AG04450 (cell line): ENCODE data around the gene PRSS12. TPM values are rescaled to one million over a fixed set of nuclear protein-coding genes. Genes with fewer than 3 reads are reported as not detected.

Experiments used
- CTCF ChIA-PET: fragments of 300-600, 350-600 bp; formaldehyde crosslinking; extraction: SDS; loops from one replicate; lab custom pipeline; 2022; ENCODE audit warnings: antibody characterized with exemption, inconsistent platforms; lab: Charles Lee
- POLR2A ChIA-PET: fragments of 350-600 bp; formaldehyde crosslinking; extraction: SDS; loops from one replicate; lab custom pipeline; 2021; ENCODE audit warnings: antibody characterized with exemption, inconsistent platforms; lab: Yijun Ruan, JAX
- DNase-seq: peaks from one replicate; pipeline ENCODE4 v3.0.0-alpha.2; 2011; ENCODE audit warnings: low read depth, low spot score
- H3K27ac ChIP-seq: one replicate; pipeline ENCODE4 v1.5.1; 2012; ENCODE audit warnings: low read depth, low read length, control low read depth
- H3K27me3 ChIP-seq: one replicate; pipeline ENCODE4 v1.6.0; 2012; ENCODE audit warnings: low read length; ENCODE audit not compliant: control insufficient read depth, insufficient read depth
- H3K4me3 ChIP-seq: 2 replicates; pipeline ENCODE4 v1.5.1; 2011; ENCODE audit warnings: mild to moderate bottlenecking, low read depth, low read length, control low read depth
- H3K9me3 ChIP-seq: 2 replicates; pipeline ENCODE4 v1.5.1; 2012; ENCODE audit warnings: low read length; ENCODE audit not compliant: control insufficient read depth, insufficient read depth
- polyA plus RNA-seq: library from polyadenylated mRNA; depleted of rRNA; stranded (reverse); fragments of >200 nt; gene quantifications from 2 replicates; pipeline ENCODE4 v1.2.3, GENCODE V29; 2011
- TF ChIP-seq, protein P1 (sequence below): IDR thresholded peaks from 2 replicates; pipeline ENCODE4 v1.5.1; 2011; ENCODE audit warnings: low read depth, low read length, control low read depth, inconsistent platforms

PRSS12 gene
- polyA plus RNA-seq, 1 experiment: 155 TPM

DNA sequence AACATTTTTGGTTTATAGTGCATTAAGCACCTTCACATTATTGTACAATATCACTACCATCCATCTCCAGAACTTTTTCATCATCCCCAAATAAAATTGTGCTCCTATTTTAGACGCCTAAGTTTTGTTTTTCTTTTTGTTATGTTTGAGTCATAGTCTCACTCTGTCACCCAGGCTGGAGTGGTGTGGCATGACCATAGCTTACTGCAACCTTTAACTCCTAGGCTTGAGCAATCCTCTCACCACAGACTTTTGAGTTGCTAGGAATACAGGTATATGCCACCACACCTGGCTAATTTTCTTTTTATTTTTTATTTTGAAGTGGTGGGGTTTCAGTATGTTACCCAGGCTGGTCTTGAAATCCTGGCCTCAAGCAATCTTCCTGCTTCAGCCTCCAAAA, 33.9 kb downstream of the PRSS12 start:
- no peaks in the 10 kb centered on the region for H3K27me3 ChIP-seq
- ChIA-PET CTCF (no interaction called here), POLR2A (no interaction called here)
- TF ChIP-seq, protein P1, sequence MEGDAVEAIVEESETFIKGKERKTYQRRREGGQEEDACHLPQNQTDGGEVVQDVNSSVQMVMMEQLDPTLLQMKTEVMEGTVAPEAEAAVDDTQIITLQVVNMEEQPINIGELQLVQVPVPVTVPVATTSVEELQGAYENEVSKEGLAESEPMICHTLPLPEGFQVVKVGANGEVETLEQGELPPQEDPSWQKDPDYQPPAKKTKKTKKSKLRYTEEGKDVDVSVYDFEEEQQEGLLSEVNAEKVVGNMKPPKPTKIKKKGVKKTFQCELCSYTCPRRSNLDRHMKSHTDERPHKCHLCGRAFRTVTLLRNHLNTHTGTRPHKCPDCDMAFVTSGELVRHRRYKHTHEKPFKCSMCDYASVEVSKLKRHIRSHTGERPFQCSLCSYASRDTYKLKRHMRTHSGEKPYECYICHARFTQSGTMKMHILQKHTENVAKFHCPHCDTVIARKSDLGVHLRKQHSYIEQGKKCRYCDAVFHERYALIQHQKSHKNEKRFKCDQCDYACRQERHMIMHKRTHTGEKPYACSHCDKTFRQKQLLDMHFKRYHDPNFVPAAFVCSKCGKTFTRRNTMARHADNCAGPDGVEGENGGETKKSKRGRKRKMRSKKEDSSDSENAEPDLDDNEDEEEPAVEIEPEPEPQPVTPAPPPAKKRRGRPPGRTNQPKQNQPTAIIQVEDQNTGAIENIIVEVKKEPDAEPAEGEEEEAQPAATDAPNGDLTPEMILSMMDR: no peak
- H3K4me3 ChIP-seq: no peak overlapping the region
- no peak for DNase-seq
- H3K9me3 ChIP-seq: no peaks in the 10 kb centered on the region
- H3K27ac ChIP-seq: no peak overlapping the region

DNA sequence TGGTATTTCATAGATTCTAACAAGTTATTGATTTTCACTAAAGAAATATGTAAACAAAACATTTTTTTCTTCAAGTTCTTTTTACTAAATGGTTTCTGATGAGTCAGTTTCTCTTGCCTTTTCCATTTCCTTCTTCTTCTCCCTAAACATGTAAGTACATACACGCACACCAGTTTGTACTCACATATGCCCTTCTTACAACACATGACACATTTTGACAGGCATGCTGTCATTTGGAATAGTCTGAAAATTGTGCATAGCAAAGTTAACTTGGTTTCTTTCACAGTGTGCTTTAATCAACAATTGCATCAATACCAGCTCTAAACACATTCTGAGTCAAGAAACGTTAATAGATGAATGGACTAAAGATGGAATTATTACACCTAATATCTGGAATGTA, 35.1 kb downstream of the PRSS12 start:
- TF ChIP-seq, protein P1: no peak
- Histone ChIP-seq H3K27ac (no peak overlapping the region), H3K9me3 (no peaks in the 10 kb centered on the region), H3K4me3 (no peak overlapping the region), H3K27me3 (no peaks in the 10 kb centered on the region)
- ChIA-PET POLR2A (no interaction called here), CTCF (interaction anchor here (0.6 kb wide), 1 partner anchor 34 kb away, joined by 3 read pairs; no protein-coding TSS in a partner anchor)
- DNase-seq: no peak

DNA sequence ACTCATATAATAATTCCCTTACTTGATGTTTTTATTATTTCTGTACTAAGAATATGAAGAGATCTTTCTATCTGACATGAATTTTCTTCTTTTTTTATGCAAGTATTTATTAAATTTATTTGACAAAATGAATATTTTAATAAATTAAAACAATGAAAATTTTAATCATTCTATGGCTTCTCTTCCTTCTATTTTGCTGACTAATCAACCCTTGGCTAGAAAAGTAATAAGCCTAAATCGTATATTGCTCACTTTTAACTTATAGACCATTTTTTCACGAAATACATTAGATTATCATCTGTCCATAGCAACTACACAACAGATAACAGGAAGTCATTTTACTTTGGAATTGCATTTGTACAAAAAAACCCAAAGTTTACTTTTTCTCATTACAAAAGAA, 38.6 kb downstream of the PRSS12 start:
- H3K9me3 ChIP-seq: no peaks in the 10 kb centered on the region
- no peak for DNase-seq
- H3K4me3 ChIP-seq: no peak overlapping the region
- ChIA-PET CTCF (interaction anchor here (2.5 kb wide), 1 partner anchor 39 kb away, joined by 13 read pairs; the partner anchor contains the start of gene PRSS12), POLR2A (no interaction called here)
- TF ChIP-seq, protein P1: no peak
- no peaks in the 10 kb centered on the region for H3K27me3 ChIP-seq
- H3K27ac ChIP-seq: no peak overlapping the region

DNA sequence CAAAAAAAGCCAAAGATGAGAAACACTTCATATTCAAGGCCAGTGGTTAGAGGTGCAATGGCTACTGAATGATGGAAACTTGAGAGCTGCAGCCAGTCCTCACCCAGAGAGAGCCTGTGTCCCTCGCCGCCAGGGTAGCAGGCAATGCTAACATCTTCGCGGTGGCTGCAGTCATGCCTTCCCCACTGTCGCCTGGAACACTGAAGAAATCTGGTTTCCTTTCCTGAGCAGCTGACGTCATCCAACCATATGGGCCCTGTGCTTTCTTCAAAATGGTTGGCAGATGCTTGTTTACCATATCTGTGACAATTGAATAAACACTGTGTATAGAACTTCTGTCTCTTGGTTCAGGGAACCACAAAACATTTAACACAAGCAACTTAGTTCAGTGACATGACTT, 39.7 kb downstream of the PRSS12 start:
- DNase-seq: no peak
- TF ChIP-seq, protein P1: no peak
- Histone ChIP-seq H3K9me3 (no peaks in the 10 kb centered on the region), H3K27ac (no peak overlapping the region), H3K4me3 (no peak overlapping the region), H3K27me3 (no peaks in the 10 kb centered on the region)
- POLR2A ChIA-PET: no interaction called here
- CTCF ChIA-PET: interaction anchor here (2.5 kb wide), 1 partner anchor 40 kb away, joined by 13 read pairs; the partner anchor contains the start of gene PRSS12

DNA sequence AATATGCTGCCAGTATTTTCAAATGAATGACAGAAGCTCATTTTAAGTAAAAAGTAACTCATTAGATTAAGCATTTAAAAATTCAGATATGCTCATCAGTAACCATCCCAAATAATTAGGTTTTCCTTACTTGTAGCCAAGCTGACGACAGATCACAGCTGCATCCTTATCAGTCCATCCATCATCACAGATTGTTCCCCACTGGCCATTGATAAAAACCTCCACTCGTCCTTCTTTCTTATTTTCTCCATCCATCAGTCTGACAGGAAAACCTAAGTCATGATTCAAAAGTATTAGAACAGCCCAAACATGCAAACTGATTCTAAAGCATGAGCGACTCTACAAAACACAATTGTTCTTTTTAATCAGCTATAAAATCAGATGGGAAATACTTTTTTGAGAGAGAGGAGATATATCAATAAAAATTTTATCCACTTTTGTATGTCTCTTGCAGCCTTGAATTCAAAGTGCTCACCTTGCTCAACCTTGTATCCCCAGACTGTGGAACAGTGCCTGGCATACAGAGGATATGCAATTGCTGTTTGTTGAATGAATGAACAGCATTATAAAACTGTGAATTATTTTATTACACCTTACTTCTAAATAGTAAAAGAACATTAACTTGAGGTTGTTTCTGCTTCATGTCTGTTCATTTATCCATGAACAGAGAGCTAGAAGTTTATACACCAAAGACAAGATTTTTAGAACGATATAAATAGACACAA, 44.3 kb downstream of the PRSS12 start:
- POLR2A ChIA-PET: no interaction called here
- CTCF ChIA-PET: interaction anchor here (0.7 to 2.7 kb wide), 4 partner anchors 38 to 45 kb away, joined by 3 to 13 read pairs (median 6); partner anchors contain the start of gene PRSS12
- Histone ChIP-seq H3K27me3 (no peaks in the 10 kb centered on the region), H3K27ac (no peak overlapping the region), H3K4me3 (no peak overlapping the region), H3K9me3 (no peaks in the 10 kb centered on the region)
- DNase-seq: no peak
- TF ChIP-seq, protein P1: no peak
